H9 (cell line): Measurements from ENCODE around the gene SFN. TPM values are rescaled to one million over a fixed set of nuclear protein-coding genes. Genes with fewer than 3 reads are reported as not detected.
A peak's percentile ranks its signal among the peaks of the same experiment; 100 is the strongest.

Source experiments
- DNase-seq: peaks from one replicate; pipeline ENCODE4 v3.0.0-alpha.2; 2017
- H2AFZ ChIP-seq: one replicate; pipeline ENCODE4 v1.6.1; 2013; ENCODE audit warnings: mild to moderate bottlenecking, low read length, control low read depth, moderate library complexity
- H2AK5ac ChIP-seq: 2 replicates; pipeline ENCODE4 v1.6.1; 2013; ENCODE audit warnings: low read length, control low read depth, mixed read lengths; ENCODE audit not compliant: insufficient read length
- H2BK120ac ChIP-seq: one replicate; pipeline ENCODE4 v1.6.1; 2013; ENCODE audit warnings: low read depth, mild to moderate bottlenecking, low read length, control low read depth, inconsistent platforms; ENCODE audit not compliant: poor library complexity, severe bottlenecking
- H2BK12ac ChIP-seq: 2 replicates; pipeline ENCODE4 v1.6.1; 2013; ENCODE audit warnings: low read length, control low read depth, mixed read lengths, low read depth; ENCODE audit not compliant: insufficient read length
- H2BK15ac ChIP-seq: 2 replicates; pipeline ENCODE4 v1.6.1; 2013; ENCODE audit warnings: low read depth, low read length, control low read depth
- H2BK20ac ChIP-seq: one replicate; pipeline ENCODE4 v1.6.1; 2013; ENCODE audit warnings: low read depth, mild to moderate bottlenecking, low read length, control low read depth, inconsistent platforms; ENCODE audit not compliant: poor library complexity, severe bottlenecking
- H2BK5ac ChIP-seq: 2 replicates; pipeline ENCODE4 v1.6.1; 2013; ENCODE audit warnings: low read length, control low read depth, mixed read lengths; ENCODE audit not compliant: insufficient read length
- H3K14ac ChIP-seq: 2 replicates; pipeline ENCODE4 v1.6.1; 2013; ENCODE audit warnings: low read length, control low read depth; ENCODE audit not compliant: insufficient read depth
- H3K18ac ChIP-seq: 2 replicates; pipeline ENCODE4 v1.6.1; 2013; ENCODE audit warnings: low read depth, mild to moderate bottlenecking, mixed read lengths, low read length, control low read depth; ENCODE audit not compliant: insufficient read length
- H3K23ac ChIP-seq: 2 replicates; pipeline ENCODE4 v1.6.1; 2013; ENCODE audit warnings: low read length, control low read depth, mixed read lengths, low read depth; ENCODE audit not compliant: insufficient read length
- H3K23me2 ChIP-seq: 2 replicates; pipeline ENCODE4 v1.6.1; 2013; ENCODE audit warnings: low read depth, mild to moderate bottlenecking, mixed read lengths, low read length, control low read depth; ENCODE audit not compliant: insufficient read length, poor library complexity, severe bottlenecking
- H3K27ac ChIP-seq: 2 replicates; pipeline ENCODE4 v1.5.1; 2013; ENCODE audit warnings: low read length, control low read depth, mixed read lengths, low read depth; ENCODE audit not compliant: insufficient read length
- H3K27me3 ChIP-seq: 2 replicates; pipeline ENCODE4 v1.6.1; 2013; ENCODE audit warnings: low read length, control low read depth, inconsistent platforms; ENCODE audit not compliant: insufficient read depth
- H3K4ac ChIP-seq: 2 replicates; pipeline ENCODE4 v1.6.1; 2013; ENCODE audit warnings: low read depth, mild to moderate bottlenecking, control low read depth, inconsistent platforms, low read length, moderate library complexity
- H3K4me1 ChIP-seq: 2 replicates; pipeline ENCODE4 v1.6.1; 2013; ENCODE audit warnings: low read length, control low read depth, inconsistent platforms; ENCODE audit not compliant: insufficient read depth
- H3K4me2 ChIP-seq: 2 replicates; pipeline ENCODE4 v1.6.1; 2013; ENCODE audit warnings: low read length, control low read depth, mixed read lengths; ENCODE audit not compliant: insufficient read length, insufficient read depth
- H3K56ac ChIP-seq: 2 replicates; pipeline ENCODE4 v1.6.1; 2013; ENCODE audit warnings: low read depth, mild to moderate bottlenecking, mixed read lengths, low read length, control low read depth; ENCODE audit not compliant: insufficient read length
- H3K79me1 ChIP-seq: 2 replicates; pipeline ENCODE4 v1.6.1; 2013; ENCODE audit warnings: low read depth, mild to moderate bottlenecking, moderate library complexity, low read length, control low read depth, inconsistent platforms; ENCODE audit not compliant: insufficient read depth, poor library complexity, severe bottlenecking
- H3K79me2 ChIP-seq: 2 replicates; pipeline ENCODE4 v1.6.1; 2013; ENCODE audit warnings: low read length, control low read depth, inconsistent platforms; ENCODE audit not compliant: insufficient read depth
- H3K9ac ChIP-seq: 2 replicates; pipeline ENCODE4 v1.6.1; 2013; ENCODE audit warnings: low read length, control low read depth, mixed read lengths; ENCODE audit not compliant: insufficient read length; ENCODE audit errors: extremely low read depth
- H3K9me3 ChIP-seq: one replicate; pipeline ENCODE4 v1.6.1; 2013; ENCODE audit warnings: low read depth, low read length, inconsistent platforms; ENCODE audit not compliant: control insufficient read depth
- H3T11ph ChIP-seq: one replicate; pipeline ENCODE4 v1.6.1; 2013; ENCODE audit warnings: mild to moderate bottlenecking, low read length, control low read depth, inconsistent platforms
- H4K20me1 ChIP-seq: one replicate; pipeline ENCODE4 v1.6.1; 2013; ENCODE audit not compliant: control insufficient read depth, insufficient read length, insufficient read depth
- H4K5ac ChIP-seq: 2 replicates; pipeline ENCODE4 v1.6.1; 2013; ENCODE audit warnings: low read depth, mild to moderate bottlenecking, mixed read lengths, low read length, control low read depth; ENCODE audit not compliant: insufficient read length
- H4K8ac ChIP-seq: replicated peaks from 2 replicates; pipeline ENCODE4 v1.6.1; 2013; ENCODE audit warnings: low read length, control low read depth, mixed read lengths, low read depth; ENCODE audit not compliant: insufficient read length
- H4K91ac ChIP-seq: 2 replicates; pipeline ENCODE4 v1.6.1; 2013; ENCODE audit warnings: low read depth, mild to moderate bottlenecking, moderate library complexity, mixed read lengths, low read length, control low read depth; ENCODE audit not compliant: insufficient read length
- H3K27ac Mint-ChIP-seq, 3 experiments: 2 replicates in 2 of 3; 3 replicates in 1 of 3; pipeline ENCODE4 v1.8.0; 2020 to 2021; ENCODE audit warnings: mixed read lengths in 3 of 3, mild to moderate bottlenecking in 1 of 3, moderate library complexity in 1 of 3
- H3K27me3 Mint-ChIP-seq: 2 replicates; pipeline ENCODE4 v1.8.0; 2021; ENCODE audit warnings: low read depth, mild to moderate bottlenecking, moderate library complexity, mixed read lengths
- H3K36me3 Mint-ChIP-seq, 3 experiments: 2 replicates in 2 of 3; 3 replicates in 1 of 3; pipeline ENCODE4 v1.8.0; 2020 to 2021; ENCODE audit warnings: low read depth in 3 of 3, mixed read lengths in 3 of 3; ENCODE audit not compliant: insufficient read depth in 1 of 3
- H3K4me1 Mint-ChIP-seq, 2 experiments: 2 replicates each; pipeline ENCODE4 v1.8.0; 2020; ENCODE audit warnings: mixed read lengths in 2 of 2
- H3K4me3 Mint-ChIP-seq, 2 experiments: 2 replicates in 1 of 2; 3 replicates in 1 of 2; pipeline ENCODE4 v1.8.0; 2020 to 2021; ENCODE audit warnings: mild to moderate bottlenecking in 2 of 2, mixed read lengths in 2 of 2, moderate library complexity in 1 of 2
- H3K9me3 Mint-ChIP-seq, 2 experiments: 2 replicates in 1 of 2; 3 replicates in 1 of 2; pipeline ENCODE4 v1.8.0; 2020; ENCODE audit warnings: mild to moderate bottlenecking in 2 of 2, mixed read lengths in 2 of 2, moderate library complexity in 1 of 2
- WGBS: extraction: QIAGEN DNeasy Blood & Tissue Kit; methylation state at CpG from one replicate; pipeline ENCODE4 v1.1.7; 2013; ENCODE audit warnings: missing lambda C conversion rate, low lambda C conversion rate, mixed read lengths; ENCODE audit not compliant: insufficient read length; ENCODE audit errors: extremely low coverage; 5-methylcytosine and 5-hydroxymethylcytosine counted together
- total RNA-seq: library from RNA; stranded (reverse); gene quantifications from 2 replicates; pipeline ENCODE4 v1.2.1, GENCODE V29; 2021
- TF ChIP-seq, protein P1 (sequence below): fragments of 200-600 bp; sonication (generic); conservative IDR thresholded peaks from 3 replicates; pipeline ENCODE4 v1.8.0; 2021; ENCODE audit warnings: antibody characterized with exemption, mild to moderate bottlenecking

The SFN gene
- total RNA-seq, 1 experiment from 2014 or later: 4.3 TPM

GRCh38 chr1:26900815-26901511 is 38.0 kb downstream of the SFN start:
- Histone ChIP-seq H3K56ac (no peak overlapping the region), H2BK5ac (no peak overlapping the region), H3K9me3 (no peaks in the 10 kb centered on the region), H2BK120ac (no peak overlapping the region), H3K4me1 (peaks cover 5% of the 10 kb centered on the region; the same call in 1 of the 2 replicates), H2BK12ac (no peak overlapping the region), H2AFZ (no peak overlapping the region), H3K23ac (no peak overlapping the region), H2BK15ac (no peak overlapping the region), H3K79me1 (peaks cover 5% of the 10 kb centered on the region), H4K5ac (no peak overlapping the region), H3K79me2 (peaks cover 8% of the 10 kb centered on the region; the same call in 1 of the 2 replicates), H3K27ac (no peak overlapping the region), H3K4me2 (peak overlapping the region; percentile 91), H3T11ph (no peak overlapping the region), H4K20me1 (no peaks in the 10 kb centered on the region), H2BK20ac (no peak overlapping the region), H4K91ac (no peak overlapping the region), H3K27me3 (no peaks in the 10 kb centered on the region), H2AK5ac (no peak overlapping the region), H3K14ac (no peak overlapping the region), H4K8ac (no peak overlapping the region), H3K4ac (no peak overlapping the region), H3K9ac (peak overlapping the region; percentile 73), H3K23me2 (peaks cover 12% of the 10 kb centered on the region), H3K18ac (no peak overlapping the region)
- peaks cover 2 to 23% (median 12%) of the 10 kb centered on the region in 3 experiments; a peak in 5 of 7 replicates for H3K36me3 Mint-ChIP-seq
- H3K27ac Mint-ChIP-seq: peak overlapping the region; percentile 94 to 99 (median 96)
- H3K9me3 Mint-ChIP-seq: no peaks in the 10 kb centered on the region; a peak in 1 of 5 replicates
- TF ChIP-seq, protein P1, sequence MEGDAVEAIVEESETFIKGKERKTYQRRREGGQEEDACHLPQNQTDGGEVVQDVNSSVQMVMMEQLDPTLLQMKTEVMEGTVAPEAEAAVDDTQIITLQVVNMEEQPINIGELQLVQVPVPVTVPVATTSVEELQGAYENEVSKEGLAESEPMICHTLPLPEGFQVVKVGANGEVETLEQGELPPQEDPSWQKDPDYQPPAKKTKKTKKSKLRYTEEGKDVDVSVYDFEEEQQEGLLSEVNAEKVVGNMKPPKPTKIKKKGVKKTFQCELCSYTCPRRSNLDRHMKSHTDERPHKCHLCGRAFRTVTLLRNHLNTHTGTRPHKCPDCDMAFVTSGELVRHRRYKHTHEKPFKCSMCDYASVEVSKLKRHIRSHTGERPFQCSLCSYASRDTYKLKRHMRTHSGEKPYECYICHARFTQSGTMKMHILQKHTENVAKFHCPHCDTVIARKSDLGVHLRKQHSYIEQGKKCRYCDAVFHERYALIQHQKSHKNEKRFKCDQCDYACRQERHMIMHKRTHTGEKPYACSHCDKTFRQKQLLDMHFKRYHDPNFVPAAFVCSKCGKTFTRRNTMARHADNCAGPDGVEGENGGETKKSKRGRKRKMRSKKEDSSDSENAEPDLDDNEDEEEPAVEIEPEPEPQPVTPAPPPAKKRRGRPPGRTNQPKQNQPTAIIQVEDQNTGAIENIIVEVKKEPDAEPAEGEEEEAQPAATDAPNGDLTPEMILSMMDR: no peak
- peak overlapping the region; percentile 91 to 92 for H3K4me3 Mint-ChIP-seq
- H3K4me1 Mint-ChIP-seq: peaks cover 10 to 13% of the 10 kb centered on the region in 2 experiments
- no CpG with 5 or more reads among the region's 18 CpGs for WGBS
- H3K27me3 Mint-ChIP-seq: no peaks in the 10 kb centered on the region
- DNase-seq: no peak
